ENCODE measurements around the gene CD180. TPM values are rescaled to one million over a fixed set of nuclear protein-coding genes. Genes with fewer than 3 reads are reported as not detected.

CD180 gene
- total RNA-seq, 1 donor from 2014 or later = not detected

DNA sequence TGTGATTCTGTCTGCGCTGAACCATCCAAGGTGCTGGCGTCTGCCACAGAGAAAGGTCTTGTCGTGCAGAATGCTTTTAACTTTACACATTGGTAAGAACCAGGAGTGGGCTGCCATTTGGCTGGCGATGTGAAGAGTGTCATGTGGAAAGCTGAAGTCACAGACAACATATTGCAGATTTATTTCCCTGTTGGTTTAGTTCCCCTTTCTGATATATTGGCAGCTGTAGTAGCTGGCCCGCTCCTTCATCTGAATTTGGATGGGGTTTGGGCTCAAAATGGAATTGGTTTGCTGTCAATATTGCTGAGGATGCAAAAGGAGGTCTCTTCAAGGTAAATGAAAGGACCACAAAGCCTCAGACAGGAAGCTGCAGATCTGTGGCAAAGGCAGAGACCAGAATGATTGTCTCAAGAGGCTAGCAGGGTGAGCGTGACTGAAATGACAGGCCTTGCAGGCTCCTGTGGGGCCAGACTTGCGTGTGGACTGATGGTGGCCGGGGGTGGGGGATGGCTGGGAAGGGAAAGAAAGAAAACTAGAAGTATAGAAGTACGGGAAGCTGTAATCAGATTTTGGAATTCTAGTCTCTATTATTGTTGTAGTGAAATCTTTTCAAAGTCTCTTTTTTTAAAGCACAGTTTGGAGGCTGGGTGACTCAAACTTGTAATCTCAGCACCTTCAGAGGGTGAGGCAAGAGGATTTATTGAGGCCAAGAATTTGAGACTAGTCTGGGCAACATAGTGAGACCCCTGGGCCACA lies 25.1 kb upstream of the CD180 start:
- no peaks in the 10 kb centered on the region for H3K4me1 Mint-ChIP-seq
- DNase-seq (ENCODE audit: low spot score in 2 of 2, unreplicated experiment in 2 of 2) = no peak
- peaks cover 11% of the 10 kb centered on the region for H3K27me3 Mint-ChIP-seq (ENCODE audit: low read depth)
- TF ChIP-seq, protein P1, sequence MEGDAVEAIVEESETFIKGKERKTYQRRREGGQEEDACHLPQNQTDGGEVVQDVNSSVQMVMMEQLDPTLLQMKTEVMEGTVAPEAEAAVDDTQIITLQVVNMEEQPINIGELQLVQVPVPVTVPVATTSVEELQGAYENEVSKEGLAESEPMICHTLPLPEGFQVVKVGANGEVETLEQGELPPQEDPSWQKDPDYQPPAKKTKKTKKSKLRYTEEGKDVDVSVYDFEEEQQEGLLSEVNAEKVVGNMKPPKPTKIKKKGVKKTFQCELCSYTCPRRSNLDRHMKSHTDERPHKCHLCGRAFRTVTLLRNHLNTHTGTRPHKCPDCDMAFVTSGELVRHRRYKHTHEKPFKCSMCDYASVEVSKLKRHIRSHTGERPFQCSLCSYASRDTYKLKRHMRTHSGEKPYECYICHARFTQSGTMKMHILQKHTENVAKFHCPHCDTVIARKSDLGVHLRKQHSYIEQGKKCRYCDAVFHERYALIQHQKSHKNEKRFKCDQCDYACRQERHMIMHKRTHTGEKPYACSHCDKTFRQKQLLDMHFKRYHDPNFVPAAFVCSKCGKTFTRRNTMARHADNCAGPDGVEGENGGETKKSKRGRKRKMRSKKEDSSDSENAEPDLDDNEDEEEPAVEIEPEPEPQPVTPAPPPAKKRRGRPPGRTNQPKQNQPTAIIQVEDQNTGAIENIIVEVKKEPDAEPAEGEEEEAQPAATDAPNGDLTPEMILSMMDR (IDR thresholded peaks at IDR 0.05; ENCODE audit: unreplicated experiment) = no peak
- H3K36me3 Mint-ChIP-seq = no peaks in the 10 kb centered on the region
- no peaks in the 10 kb centered on the region for H3K9me3 Mint-ChIP-seq
- H3K27ac Mint-ChIP-seq = no peak overlapping the region
- H3K4me3 Mint-ChIP-seq = no peak overlapping the region

DNA sequence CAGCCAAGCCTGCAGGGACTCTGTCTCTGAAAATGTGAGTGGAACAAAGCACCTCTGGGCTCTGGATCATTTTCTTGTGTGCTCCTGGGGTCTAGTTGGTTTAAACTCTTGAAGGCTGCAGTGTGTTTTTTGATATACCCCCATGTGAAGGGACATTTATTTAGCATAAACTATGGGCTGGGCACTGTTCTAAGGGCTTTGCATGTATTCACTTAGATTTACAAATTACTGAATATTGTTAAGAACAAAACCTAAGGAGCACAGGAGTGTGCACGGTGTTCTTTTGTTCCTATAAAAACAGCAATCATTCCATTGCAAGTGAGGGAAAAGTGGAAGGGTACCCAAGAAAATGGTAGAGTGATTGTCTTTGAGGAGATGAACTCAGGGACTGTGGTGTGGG lies 20.0 kb upstream of the CD180 start:
- Mint-ChIP-seq H3K36me3 (no peaks in the 10 kb centered on the region), H3K27me3 (ENCODE audit: low read depth) (peaks cover 11% of the 10 kb centered on the region), H3K4me3 (no peak overlapping the region), H3K9me3 (no peaks in the 10 kb centered on the region), H3K27ac (no peak overlapping the region), H3K4me1 (peaks cover 8% of the 10 kb centered on the region)
- no peak for DNase-seq (ENCODE audit: low spot score in 2 of 2, unreplicated experiment in 2 of 2)
- TF ChIP-seq, protein P1 (IDR thresholded peaks at IDR 0.05; ENCODE audit: unreplicated experiment) = no peak

DNA sequence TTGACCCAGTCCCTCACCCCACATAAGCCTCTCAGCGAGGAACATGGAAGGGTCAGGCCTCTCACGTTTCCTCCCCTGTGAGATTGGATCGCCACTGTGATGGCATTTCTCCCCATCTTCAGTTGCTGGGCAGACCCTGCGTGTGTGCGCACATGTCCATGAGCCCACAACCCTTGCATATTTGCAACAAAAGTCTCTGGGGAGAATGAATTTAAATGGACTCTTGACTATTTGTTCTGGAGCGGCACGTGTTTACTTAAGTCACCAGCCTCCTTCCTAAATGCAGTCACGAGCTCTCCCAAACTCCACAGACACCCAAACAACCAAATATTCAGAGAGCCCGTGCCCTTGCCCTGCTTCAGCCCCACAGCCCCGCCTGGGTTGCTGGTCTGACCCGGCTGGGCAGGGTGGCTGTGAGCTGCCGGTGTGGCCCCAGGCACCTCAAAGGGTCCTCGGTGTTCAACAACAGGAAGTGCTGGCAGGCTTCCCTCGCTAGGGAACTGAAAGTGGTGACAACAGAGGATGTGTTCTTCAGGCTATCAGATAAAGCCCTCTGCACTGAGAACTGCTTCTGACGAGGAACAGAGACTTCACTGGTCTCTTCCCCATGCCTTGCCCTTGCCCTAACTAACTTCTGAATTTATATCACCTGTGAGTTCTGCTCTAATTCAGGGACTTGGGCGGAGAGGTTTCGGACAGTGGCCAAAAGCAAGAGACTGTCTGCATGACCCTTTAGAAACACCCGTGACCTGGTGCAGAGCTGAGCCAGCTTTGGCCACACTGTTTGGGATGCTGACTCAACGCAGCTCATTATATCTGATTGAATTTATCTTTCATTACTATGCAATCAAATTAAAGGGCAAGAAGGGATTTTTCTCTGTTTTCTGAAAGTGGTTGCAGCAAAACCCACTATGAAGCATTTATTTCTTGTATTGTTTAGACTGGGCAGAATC lies 19.2 kb upstream of the CD180 start:
- no peak overlapping the region for H3K4me3 Mint-ChIP-seq
- no peak overlapping the region for H3K27ac Mint-ChIP-seq
- no peak for DNase-seq (ENCODE audit: low spot score in 2 of 2, unreplicated experiment in 2 of 2)

DNA sequence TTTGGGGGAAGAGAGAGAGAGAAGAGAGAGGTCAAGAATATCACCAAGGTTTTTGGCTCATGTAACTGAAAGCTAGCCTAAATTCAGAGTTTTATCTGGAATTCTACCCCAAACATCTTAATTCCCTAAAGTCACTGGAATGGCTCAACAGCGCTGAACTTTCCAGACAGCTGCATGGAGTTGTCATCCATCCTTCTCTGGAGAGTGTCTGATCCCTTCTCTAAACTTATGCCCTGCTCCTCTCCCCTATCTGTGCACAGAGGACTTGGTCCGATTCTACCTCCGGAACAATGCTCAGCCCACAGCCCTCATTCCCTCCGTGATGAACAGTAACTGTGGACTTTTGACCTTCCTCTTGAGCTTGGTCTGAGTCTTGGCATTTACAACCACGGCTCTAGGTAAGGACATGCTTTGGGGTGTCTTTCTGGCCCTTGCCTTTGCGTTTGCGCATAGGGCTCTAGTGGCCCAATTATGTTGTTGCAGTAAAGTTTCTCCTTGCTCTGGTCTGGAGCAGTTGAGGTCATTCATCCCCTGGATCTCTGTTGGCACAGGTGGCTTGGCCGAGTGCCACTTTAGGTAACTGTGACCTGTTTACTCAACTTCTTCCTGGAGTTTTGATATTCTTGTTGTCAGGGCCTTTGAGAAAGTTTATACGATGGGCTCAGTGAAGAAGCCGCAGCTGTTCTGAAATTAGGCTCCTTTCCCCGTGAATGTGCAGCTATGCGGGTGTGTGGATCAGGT lies 18.3 kb upstream of the CD180 start:
- H3K4me3 Mint-ChIP-seq = no peak overlapping the region
- no peak for DNase-seq (ENCODE audit: low spot score in 2 of 2, unreplicated experiment in 2 of 2)
- no peaks in the 10 kb centered on the region for H3K9me3 Mint-ChIP-seq
- H3K36me3 Mint-ChIP-seq = no peaks in the 10 kb centered on the region
- H3K4me1 Mint-ChIP-seq = peaks cover 8% of the 10 kb centered on the region
- peaks cover 11% of the 10 kb centered on the region for H3K27me3 Mint-ChIP-seq (ENCODE audit: low read depth)
- H3K27ac Mint-ChIP-seq = no peak overlapping the region
- TF ChIP-seq, protein P1 (IDR thresholded peaks at IDR 0.05; ENCODE audit: unreplicated experiment) = no peak

More for the DNA sequence above, 19.2 kb upstream of the CD180 start:
- no peaks in the 10 kb centered on the region for H3K36me3 Mint-ChIP-seq
- TF ChIP-seq, protein P1 (IDR thresholded peaks at IDR 0.05; ENCODE audit: unreplicated experiment) = no peak
- no peaks in the 10 kb centered on the region for H3K9me3 Mint-ChIP-seq
- H3K4me1 Mint-ChIP-seq = peaks cover 8% of the 10 kb centered on the region
- H3K27me3 Mint-ChIP-seq (ENCODE audit: low read depth) = peaks cover 11% of the 10 kb centered on the region

DNA sequence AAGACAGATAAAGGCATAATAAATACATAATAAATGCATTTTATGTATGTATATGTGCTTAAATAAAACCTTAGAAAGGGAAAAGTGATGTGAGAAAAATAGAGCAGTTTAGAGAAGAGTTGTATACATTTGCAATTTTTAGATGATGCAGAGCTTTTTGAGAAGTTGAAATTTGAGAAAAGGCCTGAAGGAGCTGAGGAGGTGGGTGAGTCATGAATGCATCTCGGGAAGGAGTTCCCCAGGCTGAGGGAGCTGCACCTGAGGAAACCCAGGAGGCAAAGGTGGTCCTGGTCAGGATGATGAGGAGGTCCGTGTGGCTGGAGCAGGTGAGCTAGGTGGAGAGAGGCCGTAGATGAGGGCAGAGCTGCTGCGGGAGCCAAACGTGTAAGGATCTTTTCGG lies 17.4 kb upstream of the CD180 start:
- H3K36me3 Mint-ChIP-seq = no peaks in the 10 kb centered on the region
- TF ChIP-seq, protein P1 (IDR thresholded peaks at IDR 0.05; ENCODE audit: unreplicated experiment) = no peak
- H3K9me3 Mint-ChIP-seq = no peaks in the 10 kb centered on the region
- H3K4me3 Mint-ChIP-seq = no peak overlapping the region
- DNase-seq (ENCODE audit: low spot score in 2 of 2, unreplicated experiment in 2 of 2) = no peak
- peaks cover 11% of the 10 kb centered on the region for H3K27me3 Mint-ChIP-seq (ENCODE audit: low read depth)
- peaks cover 8% of the 10 kb centered on the region for H3K4me1 Mint-ChIP-seq
- H3K27ac Mint-ChIP-seq = no peak overlapping the region

Data from mesothelial cell of epicardium (in vitro differentiated cells).